ENCODE data around the gene ZNF469.
"Not testable (repeated sequence)": the region's sequence is repeated elsewhere in the genome, so short reads cannot be mapped to it uniquely, and the experiment has no call there.

ZNF469 gene

GRCh38 chr16:88393034-88393433 is 10.3 kb downstream of the ZNF469 start:
- no peak for DNase-seq

GRCh38 chr16:88393571-88393970 is 10.8 kb downstream of the ZNF469 start:
- no peak for DNase-seq

GRCh38 chr16:88394426-88394825 is 11.7 kb downstream of the ZNF469 start:
- no peak for DNase-seq

GRCh38 chr16:88395669-88396584 is 13.2 kb downstream of the ZNF469 start:
- no peak for DNase-seq

- DNase-seq: no peak
Observed at GRCh38 chr16:88398170-88398873, 15.6 kb downstream of the ZNF469 start.

GRCh38 chr16:88398874-88399178 is 16.1 kb downstream of the ZNF469 start:
- DNase-seq: no peak

GRCh38 chr16:88400186-88400585 is 17.4 kb downstream of the ZNF469 start:
- DNase-seq: no peak

GRCh38 chr16:88401604-88402246 is 19.0 kb downstream of the ZNF469 start:
- no peak for DNase-seq

- DNase-seq: no peak
Observed at GRCh38 chr16:88402551-88403240, 19.9 kb downstream of the ZNF469 start.

- no peak for DNase-seq
Observed at GRCh38 chr16:88403794-88404581, 21.2 kb downstream of the ZNF469 start.

- no peak for DNase-seq
Observed at GRCh38 chr16:88404769-88405168, 22.0 kb downstream of the ZNF469 start.

- DNase-seq: no peak
Observed at GRCh38 chr16:88405216-88406060, 22.7 kb downstream of the ZNF469 start.

- DNase-seq: no peak
Observed at GRCh38 chr16:88406096-88407041, 23.6 kb downstream of the ZNF469 start.

- no peak for DNase-seq
Observed at GRCh38 chr16:88407042-88407420, 24.3 kb downstream of the ZNF469 start.

GRCh38 chr16:88407807-88408206 is 25.0 kb downstream of the ZNF469 start:
- no peak for DNase-seq

- DNase-seq: no peak
Observed at GRCh38 chr16:88408561-88409142, 25.9 kb downstream of the ZNF469 start.

- no peak for DNase-seq
Observed at GRCh38 chr16:88409296-88410065, 26.7 kb downstream of the ZNF469 start.

GRCh38 chr16:88410297-88410968 is 27.7 kb downstream of the ZNF469 start:
- not testable (repeated sequence) for DNase-seq
